Mesothelial cell of epicardium (in vitro differentiated cells): Measurements from ENCODE around the gene ANG. TPM values are rescaled to one million over a fixed set of nuclear protein-coding genes. Genes with fewer than 3 reads are reported as not detected.

Experiments used
- DNase-seq, 2 experiments: peaks; one replicate each; pipeline ENCODE4 v3.0.0; 2021; ENCODE audit warnings: low spot score in 2 of 2; ENCODE audit not compliant: unreplicated experiment in 2 of 2
- H3K27ac Mint-ChIP-seq: 2 replicates; pipeline ENCODE4 v1.8.0; 2021; ENCODE audit warnings: mixed read lengths
- H3K27me3 Mint-ChIP-seq: 2 replicates; pipeline ENCODE4 v1.8.0; 2021; ENCODE audit warnings: low read depth, mixed read lengths
- H3K36me3 Mint-ChIP-seq: 2 replicates; pipeline ENCODE4 v1.8.0; 2021; ENCODE audit warnings: mixed read lengths
- H3K4me1 Mint-ChIP-seq: 2 replicates; pipeline ENCODE4 v1.8.0; 2021; ENCODE audit warnings: mixed read lengths
- H3K4me3 Mint-ChIP-seq: 2 replicates; pipeline ENCODE4 v1.8.0; 2021; ENCODE audit warnings: mild to moderate bottlenecking, moderate library complexity, mixed read lengths
- H3K9me3 Mint-ChIP-seq: 2 replicates; pipeline ENCODE4 v1.8.0; 2021; ENCODE audit warnings: mixed read lengths
- total RNA-seq: library from RNA; stranded (reverse); gene quantifications from 3 replicates; pipeline ENCODE4 v1.2.1, GENCODE V29; 2021
- TF ChIP-seq, protein P1 (sequence below): fragments of 200-600 bp; sonication (generic); IDR thresholded peaks from one replicate; pipeline ENCODE4 v1.5.0; 2021; ENCODE audit warnings: antibody characterized with exemption; ENCODE audit not compliant: unreplicated experiment

The ANG gene
- total RNA-seq, 1 donor from 2014 or later: 5.4 TPM

DNA sequence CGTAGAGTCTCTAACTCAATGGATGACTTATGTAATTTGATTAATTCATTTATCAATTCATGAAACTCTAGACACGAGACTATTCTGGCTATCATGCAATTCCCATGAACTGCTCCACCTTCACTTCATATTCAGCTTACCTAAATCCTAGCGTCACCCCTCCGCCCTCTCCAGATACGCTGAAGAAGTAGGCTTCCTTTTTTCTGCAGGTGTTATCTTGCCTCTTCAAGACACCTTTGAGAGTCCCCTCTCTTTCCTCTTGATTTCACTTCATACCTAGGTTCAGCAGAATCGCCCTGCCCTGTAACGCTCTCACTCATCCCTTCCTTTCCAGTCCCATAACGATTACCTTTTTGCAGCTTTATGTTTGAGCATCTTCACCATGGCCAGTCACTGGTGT, 8.2 kb upstream of the ANG start:
- Mint-ChIP-seq H3K4me1 (peaks cover 22% of the 10 kb centered on the region), H3K4me3 (no peak overlapping the region), H3K9me3 (no peaks in the 10 kb centered on the region), H3K27ac (no peak overlapping the region), H3K27me3 (peaks cover 13% of the 10 kb centered on the region), H3K36me3 (no peaks in the 10 kb centered on the region)
- DNase-seq: no peak
- TF ChIP-seq, protein P1, sequence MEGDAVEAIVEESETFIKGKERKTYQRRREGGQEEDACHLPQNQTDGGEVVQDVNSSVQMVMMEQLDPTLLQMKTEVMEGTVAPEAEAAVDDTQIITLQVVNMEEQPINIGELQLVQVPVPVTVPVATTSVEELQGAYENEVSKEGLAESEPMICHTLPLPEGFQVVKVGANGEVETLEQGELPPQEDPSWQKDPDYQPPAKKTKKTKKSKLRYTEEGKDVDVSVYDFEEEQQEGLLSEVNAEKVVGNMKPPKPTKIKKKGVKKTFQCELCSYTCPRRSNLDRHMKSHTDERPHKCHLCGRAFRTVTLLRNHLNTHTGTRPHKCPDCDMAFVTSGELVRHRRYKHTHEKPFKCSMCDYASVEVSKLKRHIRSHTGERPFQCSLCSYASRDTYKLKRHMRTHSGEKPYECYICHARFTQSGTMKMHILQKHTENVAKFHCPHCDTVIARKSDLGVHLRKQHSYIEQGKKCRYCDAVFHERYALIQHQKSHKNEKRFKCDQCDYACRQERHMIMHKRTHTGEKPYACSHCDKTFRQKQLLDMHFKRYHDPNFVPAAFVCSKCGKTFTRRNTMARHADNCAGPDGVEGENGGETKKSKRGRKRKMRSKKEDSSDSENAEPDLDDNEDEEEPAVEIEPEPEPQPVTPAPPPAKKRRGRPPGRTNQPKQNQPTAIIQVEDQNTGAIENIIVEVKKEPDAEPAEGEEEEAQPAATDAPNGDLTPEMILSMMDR: no peak

DNA sequence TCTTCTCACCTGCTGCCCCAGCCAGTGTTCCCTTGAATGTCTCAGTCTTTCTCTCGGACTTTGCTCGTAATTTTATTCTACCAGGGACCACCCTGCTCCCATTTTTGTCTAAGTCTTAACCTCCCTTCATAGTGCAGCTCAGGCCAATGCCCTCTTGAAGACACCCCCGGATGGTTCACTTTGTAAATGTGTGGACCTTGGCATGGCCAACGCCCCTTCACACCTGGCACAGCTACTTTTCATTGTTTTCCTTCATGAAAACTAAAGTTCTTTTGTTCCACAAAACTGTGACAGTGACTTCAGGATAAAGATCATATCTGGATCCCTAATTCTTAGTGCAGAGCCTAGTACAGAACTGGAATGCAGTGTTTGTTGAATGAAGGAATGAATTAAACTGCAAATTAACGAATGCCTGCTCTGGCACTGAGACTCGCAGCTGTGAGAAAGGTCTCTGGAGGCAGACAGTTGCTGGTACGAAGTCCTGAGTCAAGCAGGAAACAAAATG, 7.7 kb upstream of the ANG start:
- Mint-ChIP-seq H3K36me3 (no peaks in the 10 kb centered on the region), H3K4me1 (peaks cover 22% of the 10 kb centered on the region), H3K4me3 (no peak overlapping the region), H3K27ac (no peak overlapping the region), H3K9me3 (no peaks in the 10 kb centered on the region), H3K27me3 (peaks cover 9% of the 10 kb centered on the region)
- TF ChIP-seq, protein P1: no peak
- DNase-seq: no peak

DNA sequence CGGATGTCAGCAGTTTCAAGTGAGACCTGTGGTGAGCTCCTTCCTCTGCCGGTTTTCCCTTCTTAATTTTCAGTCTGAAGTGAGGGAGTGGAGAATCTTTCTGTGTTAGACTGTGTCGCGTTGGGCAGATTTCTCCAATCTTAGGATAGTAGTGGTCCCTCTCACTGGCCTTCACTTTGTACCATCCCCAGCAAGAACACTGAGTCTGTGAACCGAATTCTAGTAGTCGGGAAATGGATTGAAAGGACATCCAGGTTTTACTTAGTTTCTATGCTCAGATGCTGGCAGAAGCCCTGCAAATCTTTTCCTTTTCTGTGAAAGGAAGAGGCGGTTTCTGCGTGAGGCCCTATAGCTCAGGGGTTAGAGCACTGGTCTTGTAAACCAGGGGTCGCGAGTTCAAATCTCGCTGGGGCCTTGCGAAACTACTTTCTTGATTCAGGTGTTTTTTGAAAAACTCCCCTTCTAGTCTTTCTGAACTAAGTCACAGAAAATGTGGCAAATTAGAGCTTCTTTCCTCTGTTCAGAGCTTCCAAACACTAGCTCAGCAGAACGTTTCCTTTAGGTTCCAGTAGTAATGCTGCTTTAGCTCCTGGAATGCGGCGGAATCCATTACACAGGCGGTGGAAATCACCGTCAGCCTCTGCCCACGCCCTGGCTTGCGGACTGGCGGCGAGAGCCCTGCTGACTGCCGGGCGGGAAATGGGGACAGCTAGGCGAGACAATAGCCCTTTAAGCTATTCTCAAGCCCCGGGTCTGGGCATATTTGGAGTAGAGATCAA, 7.0 kb upstream of the ANG start:
- Mint-ChIP-seq H3K4me1 (peaks cover 22% of the 10 kb centered on the region), H3K27me3 (peaks cover 3% of the 10 kb centered on the region), H3K9me3 (no peaks in the 10 kb centered on the region), H3K36me3 (no peaks in the 10 kb centered on the region), H3K4me3 (no peak overlapping the region), H3K27ac (no peak overlapping the region)
- DNase-seq: peak; percentile 46 to 92
- TF ChIP-seq, protein P1: no peak

DNA sequence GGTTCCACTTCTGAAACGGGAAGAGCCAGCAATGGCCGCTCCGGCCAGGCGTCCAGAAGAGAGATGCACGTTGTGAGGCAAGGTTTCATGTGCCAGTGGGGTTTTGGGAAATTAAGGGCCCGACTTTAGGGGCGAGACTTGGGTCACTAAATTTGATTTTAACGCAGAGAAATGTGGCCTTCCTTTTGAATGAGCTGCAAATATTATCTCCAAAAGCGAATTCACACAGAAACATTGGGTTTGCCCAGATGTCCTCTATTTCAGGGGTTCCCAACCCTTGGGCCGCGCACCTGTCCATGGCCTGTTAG, 6.5 kb upstream of the ANG start:
- TF ChIP-seq, protein P1: no peak
- Mint-ChIP-seq H3K4me1 (peaks cover 22% of the 10 kb centered on the region), H3K4me3 (no peak overlapping the region), H3K9me3 (no peaks in the 10 kb centered on the region), H3K27me3 (no peaks in the 10 kb centered on the region), H3K36me3 (no peaks in the 10 kb centered on the region), H3K27ac (no peak overlapping the region)
- no peak for DNase-seq

DNA sequence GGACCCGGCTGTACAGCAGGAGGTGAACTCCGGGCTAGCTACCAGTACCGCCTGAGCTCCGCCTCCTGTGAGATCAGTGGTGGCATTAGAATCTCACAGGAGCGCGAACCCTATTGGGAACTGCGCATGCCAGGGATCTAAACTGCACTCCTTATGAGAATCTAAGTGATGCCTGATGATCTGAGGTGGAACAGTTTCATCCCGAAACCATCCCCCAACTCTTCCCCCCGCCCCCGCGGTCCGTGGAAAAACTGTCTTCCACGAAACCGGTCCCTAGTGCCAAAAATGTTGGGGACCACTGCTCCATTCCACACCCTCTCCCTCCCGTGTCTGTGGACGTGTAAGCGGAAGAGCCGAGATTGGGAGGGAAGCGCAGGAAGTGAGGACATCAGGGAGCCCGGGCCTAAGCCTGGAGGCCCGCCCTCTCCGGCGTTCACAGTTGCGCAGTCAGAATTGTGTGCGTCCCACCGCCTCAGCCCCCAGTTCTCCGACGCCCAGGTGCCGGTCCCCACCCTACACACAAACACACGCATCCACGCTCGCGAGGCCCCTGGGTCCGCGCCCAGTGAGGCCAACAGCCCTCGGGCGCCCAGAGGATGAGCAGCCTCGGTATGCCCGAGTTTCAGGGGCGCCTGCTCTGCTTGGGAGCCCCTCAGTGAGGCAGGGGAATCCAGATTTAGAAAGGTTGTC, 6.0 kb upstream of the ANG start:
- H3K4me1 Mint-ChIP-seq: peaks cover 22% of the 10 kb centered on the region
- no peaks in the 10 kb centered on the region for H3K27me3 Mint-ChIP-seq
- H3K36me3 Mint-ChIP-seq: no peaks in the 10 kb centered on the region
- no peak overlapping the region for H3K4me3 Mint-ChIP-seq
- H3K9me3 Mint-ChIP-seq: no peaks in the 10 kb centered on the region
- DNase-seq: peak; percentile 59 to 78
- H3K27ac Mint-ChIP-seq: no peak overlapping the region
- TF ChIP-seq, protein P1: no peak
